ENCODE data around the gene TMCC1. TPM values are rescaled to one million over a fixed set of nuclear protein-coding genes. Genes with fewer than 3 reads are reported as not detected.

The TMCC1 gene
- total RNA-seq, 1 donor from 2014 or later = 16.7 TPM

DNA sequence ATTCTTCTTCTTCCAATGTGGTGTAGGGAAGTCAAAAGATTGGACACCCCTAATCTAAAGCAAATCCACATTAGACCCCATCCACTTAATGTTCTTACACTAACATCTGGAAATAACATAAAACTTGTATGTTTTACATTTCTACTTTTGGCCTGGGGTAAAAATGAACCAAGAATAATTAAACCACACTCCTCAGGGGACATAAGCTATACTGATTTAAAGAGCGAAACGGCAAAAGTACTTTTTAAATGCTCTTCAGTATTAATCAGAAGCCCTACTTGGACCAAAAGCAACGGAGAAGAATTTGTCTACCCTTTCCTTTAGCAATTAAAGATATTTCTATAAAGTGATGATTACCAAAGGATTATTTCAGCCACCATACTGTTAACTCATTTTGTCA lies 123.9 kb downstream of the TMCC1 start:
- no peak for TF ChIP-seq POLR2AphosphoS5 (IDR thresholded peaks at IDR 0.05; ENCODE audit: insufficient read depth in 1 of 2, low read depth in 1 of 2)
- no peak for TF ChIP-seq CTCF (IDR thresholded peaks at IDR 0.05)
- TF ChIP-seq POLR2A (IDR thresholded peaks at IDR 0.05) = no peak

GRCh38 chr3:129768728-129769127 lies 124.8 kb downstream of the TMCC1 start:
- Histone ChIP-seq H3K4me1 (no peaks in the 10 kb centered on the region), H3K27me3 (no peaks in the 10 kb centered on the region), H3K4me3 (no peak overlapping the region), H3K27ac (no peak overlapping the region), H3K36me3 (no peaks in the 10 kb centered on the region), H3K9me3 (no peaks in the 10 kb centered on the region)
- intact Hi-C loops (cut with DNase I) = no loop called here
- no peak for DNase-seq (ENCODE audit: extremely low spot score in 2 of 2)
- TF ChIP-seq CTCF (IDR thresholded peaks at IDR 0.05) = no peak
- no peak for TF ChIP-seq POLR2AphosphoS5 (IDR thresholded peaks at IDR 0.05; ENCODE audit: insufficient read depth in 1 of 2, low read depth in 1 of 2)
- TF ChIP-seq POLR2A (IDR thresholded peaks at IDR 0.05) = no peak

More for the DNA sequence above, 123.9 kb downstream of the TMCC1 start:
- intact Hi-C loops (cut with DNase I) = no loop called here
- H3K4me3 ChIP-seq = no peak overlapping the region
- no peaks in the 10 kb centered on the region for H3K36me3 ChIP-seq
- no peaks in the 10 kb centered on the region for H3K9me3 ChIP-seq
- no peak for DNase-seq (ENCODE audit: extremely low spot score in 2 of 2)
- no peak overlapping the region for H3K27ac ChIP-seq
- no peaks in the 10 kb centered on the region for H3K27me3 ChIP-seq
- no peaks in the 10 kb centered on the region for H3K4me1 ChIP-seq

DNA sequence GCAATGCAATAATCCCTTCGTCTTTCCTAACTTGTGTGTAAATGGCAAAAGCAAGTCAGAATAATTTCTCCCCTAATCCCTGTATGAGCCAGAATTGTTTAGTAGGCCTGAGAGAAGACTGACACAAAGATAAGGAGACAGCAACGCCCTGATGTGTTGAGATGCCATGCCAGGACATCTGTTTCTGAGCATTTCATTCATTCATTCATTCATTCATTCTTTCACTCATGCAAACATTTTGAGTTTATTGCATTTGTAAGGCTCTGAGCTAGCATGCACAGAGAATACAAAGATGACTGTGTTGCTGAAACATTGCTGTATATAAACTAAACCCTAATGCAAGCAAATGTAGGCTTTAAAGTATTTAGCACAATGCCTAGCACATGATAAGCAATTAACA lies 127.4 kb downstream of the TMCC1 start:
- intact Hi-C loops (cut with DNase I) = no loop called here

GRCh38 chr3:129764090-129764489 lies 129.4 kb downstream of the TMCC1 start:
- no peaks in the 10 kb centered on the region for H3K9me3 ChIP-seq
- TF ChIP-seq POLR2A (IDR thresholded peaks at IDR 0.05) (no peak), CTCF (IDR thresholded peaks at IDR 0.05) (no peak), POLR2AphosphoS5 (IDR thresholded peaks at IDR 0.05; ENCODE audit: insufficient read depth in 1 of 2, low read depth in 1 of 2) (no peak)
- intact Hi-C loops (cut with DNase I) = no loop called here
- H3K4me1 ChIP-seq = no peaks in the 10 kb centered on the region
- no peak for DNase-seq (ENCODE audit: extremely low spot score in 2 of 2)
- no peaks in the 10 kb centered on the region for H3K36me3 ChIP-seq
- H3K27ac ChIP-seq = no peak overlapping the region
- H3K4me3 ChIP-seq = no peak overlapping the region
- no peaks in the 10 kb centered on the region for H3K27me3 ChIP-seq

More for the DNA sequence above, 127.4 kb downstream of the TMCC1 start:
- DNase-seq (ENCODE audit: extremely low spot score in 2 of 2) = no peak
- H3K27ac ChIP-seq = no peak overlapping the region
- no peaks in the 10 kb centered on the region for H3K4me1 ChIP-seq
- no peaks in the 10 kb centered on the region for H3K27me3 ChIP-seq
- no peaks in the 10 kb centered on the region for H3K36me3 ChIP-seq
- TF ChIP-seq CTCF (IDR thresholded peaks at IDR 0.05) (no peak), POLR2A (IDR thresholded peaks at IDR 0.05) (no peak), POLR2AphosphoS5 (IDR thresholded peaks at IDR 0.05; ENCODE audit: insufficient read depth in 1 of 2, low read depth in 1 of 2) (no peak)
- H3K9me3 ChIP-seq = no peaks in the 10 kb centered on the region
- no peak overlapping the region for H3K4me3 ChIP-seq

GRCh38 chr3:129758785-129759320 lies 134.7 kb downstream of the TMCC1 start:
- TF ChIP-seq POLR2A (IDR thresholded peaks at IDR 0.05) (no peak), CTCF (IDR thresholded peaks at IDR 0.05) (no peak), POLR2AphosphoS5 (IDR thresholded peaks at IDR 0.05; ENCODE audit: insufficient read depth in 1 of 2, low read depth in 1 of 2) (no peak)
- Histone ChIP-seq H3K27ac (no peak overlapping the region), H3K36me3 (no peaks in the 10 kb centered on the region), H3K4me1 (no peaks in the 10 kb centered on the region), H3K4me3 (no peak overlapping the region), H3K9me3 (no peaks in the 10 kb centered on the region), H3K27me3 (no peaks in the 10 kb centered on the region)
- intact Hi-C loops (cut with DNase I) = no loop called here
- DNase-seq (ENCODE audit: extremely low spot score in 2 of 2) = no peak
